ENCODE results near the gene NEK4.

The NEK4 gene

DNA sequence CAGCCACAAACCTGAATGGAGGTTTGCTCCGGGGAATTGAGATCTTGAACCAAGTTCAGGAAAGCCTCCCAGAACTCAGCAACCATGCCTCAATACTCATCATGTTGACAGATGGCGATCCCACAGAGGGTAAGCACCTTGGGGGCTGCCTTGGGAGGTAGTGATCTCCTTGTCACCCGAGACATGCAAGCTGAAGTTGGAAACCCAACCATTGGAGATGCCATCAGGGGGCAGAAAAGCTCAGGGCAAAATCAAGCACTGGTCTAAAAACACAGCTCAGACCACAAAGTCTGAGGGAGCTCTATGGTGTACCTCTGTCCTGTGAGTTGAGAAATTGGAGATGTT lies 12.4 kb upstream of the NEK4 start:
- H3K4me3 ChIP-seq (ENCODE audit: low read depth, low read length): no peak overlapping the region
- TF ChIP-seq, protein P1, sequence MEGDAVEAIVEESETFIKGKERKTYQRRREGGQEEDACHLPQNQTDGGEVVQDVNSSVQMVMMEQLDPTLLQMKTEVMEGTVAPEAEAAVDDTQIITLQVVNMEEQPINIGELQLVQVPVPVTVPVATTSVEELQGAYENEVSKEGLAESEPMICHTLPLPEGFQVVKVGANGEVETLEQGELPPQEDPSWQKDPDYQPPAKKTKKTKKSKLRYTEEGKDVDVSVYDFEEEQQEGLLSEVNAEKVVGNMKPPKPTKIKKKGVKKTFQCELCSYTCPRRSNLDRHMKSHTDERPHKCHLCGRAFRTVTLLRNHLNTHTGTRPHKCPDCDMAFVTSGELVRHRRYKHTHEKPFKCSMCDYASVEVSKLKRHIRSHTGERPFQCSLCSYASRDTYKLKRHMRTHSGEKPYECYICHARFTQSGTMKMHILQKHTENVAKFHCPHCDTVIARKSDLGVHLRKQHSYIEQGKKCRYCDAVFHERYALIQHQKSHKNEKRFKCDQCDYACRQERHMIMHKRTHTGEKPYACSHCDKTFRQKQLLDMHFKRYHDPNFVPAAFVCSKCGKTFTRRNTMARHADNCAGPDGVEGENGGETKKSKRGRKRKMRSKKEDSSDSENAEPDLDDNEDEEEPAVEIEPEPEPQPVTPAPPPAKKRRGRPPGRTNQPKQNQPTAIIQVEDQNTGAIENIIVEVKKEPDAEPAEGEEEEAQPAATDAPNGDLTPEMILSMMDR (IDR thresholded peaks at IDR 0.05; ENCODE audit: low read depth, low read length): no peak

DNA sequence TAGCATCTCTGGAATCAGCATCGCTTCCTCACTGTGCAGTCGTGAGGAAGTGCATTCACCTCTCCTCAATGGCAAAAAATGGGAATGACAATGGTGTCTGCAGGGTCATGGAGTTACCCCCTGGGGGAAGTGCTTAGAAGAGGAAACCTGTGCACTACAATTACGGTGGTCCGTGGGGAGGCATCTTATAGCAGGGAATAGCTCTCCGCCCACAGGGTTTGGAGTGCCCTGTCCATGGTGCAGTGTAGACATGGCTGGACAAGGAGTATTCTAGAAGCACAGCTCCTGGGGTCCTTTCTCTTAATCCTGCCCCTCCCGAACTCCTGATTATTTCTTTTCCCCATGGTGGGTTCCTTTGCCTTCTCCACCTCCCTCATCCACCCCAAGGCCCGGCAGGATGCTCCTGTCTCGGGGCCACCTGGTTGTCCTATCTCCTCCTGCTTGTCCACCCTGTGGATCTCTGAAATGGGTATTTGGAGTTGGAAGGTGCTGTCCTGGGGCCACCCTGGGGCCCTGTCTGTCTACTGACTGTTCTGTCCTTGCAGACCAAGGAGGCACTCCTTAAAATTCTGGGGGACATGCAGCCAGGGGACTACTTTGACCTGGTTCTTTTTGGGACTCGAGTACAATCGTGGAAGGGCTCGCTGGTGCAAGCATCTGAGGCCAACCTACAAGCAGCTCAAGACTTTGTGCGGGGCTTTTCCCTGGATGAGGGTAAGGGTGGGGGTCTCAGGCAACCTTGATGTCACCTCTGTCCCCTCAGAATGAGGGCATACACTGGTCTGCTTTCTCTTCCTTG lies 11.9 kb upstream of the NEK4 start:
- TF ChIP-seq, protein P1 (IDR thresholded peaks at IDR 0.05; ENCODE audit: low read depth, low read length): no peak
- H3K4me3 ChIP-seq (ENCODE audit: low read depth, low read length): no peak overlapping the region

DNA sequence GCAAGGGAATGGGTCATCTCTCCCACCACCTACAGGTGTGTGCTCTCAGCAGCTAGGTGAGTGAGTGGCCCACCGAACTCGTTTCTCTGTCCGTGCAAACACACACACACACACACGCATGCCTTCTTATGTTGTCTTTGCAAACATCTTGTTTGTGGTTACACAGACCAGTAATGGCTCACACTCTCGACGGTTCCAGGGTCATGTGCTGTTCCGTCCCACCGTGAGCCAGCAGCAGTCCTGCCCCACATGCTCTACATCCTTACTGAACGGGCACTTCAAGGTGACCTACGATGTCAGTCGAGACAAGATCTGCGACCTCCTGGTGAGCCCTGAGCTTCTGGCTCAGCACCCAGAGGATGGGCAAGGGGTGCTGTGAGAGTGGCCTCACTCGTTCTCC lies 11.0 kb upstream of the NEK4 start:
- no peak overlapping the region for H3K4me3 ChIP-seq (ENCODE audit: low read depth, low read length)
- TF ChIP-seq, protein P1 (IDR thresholded peaks at IDR 0.05; ENCODE audit: low read depth, low read length): no peak

DNA sequence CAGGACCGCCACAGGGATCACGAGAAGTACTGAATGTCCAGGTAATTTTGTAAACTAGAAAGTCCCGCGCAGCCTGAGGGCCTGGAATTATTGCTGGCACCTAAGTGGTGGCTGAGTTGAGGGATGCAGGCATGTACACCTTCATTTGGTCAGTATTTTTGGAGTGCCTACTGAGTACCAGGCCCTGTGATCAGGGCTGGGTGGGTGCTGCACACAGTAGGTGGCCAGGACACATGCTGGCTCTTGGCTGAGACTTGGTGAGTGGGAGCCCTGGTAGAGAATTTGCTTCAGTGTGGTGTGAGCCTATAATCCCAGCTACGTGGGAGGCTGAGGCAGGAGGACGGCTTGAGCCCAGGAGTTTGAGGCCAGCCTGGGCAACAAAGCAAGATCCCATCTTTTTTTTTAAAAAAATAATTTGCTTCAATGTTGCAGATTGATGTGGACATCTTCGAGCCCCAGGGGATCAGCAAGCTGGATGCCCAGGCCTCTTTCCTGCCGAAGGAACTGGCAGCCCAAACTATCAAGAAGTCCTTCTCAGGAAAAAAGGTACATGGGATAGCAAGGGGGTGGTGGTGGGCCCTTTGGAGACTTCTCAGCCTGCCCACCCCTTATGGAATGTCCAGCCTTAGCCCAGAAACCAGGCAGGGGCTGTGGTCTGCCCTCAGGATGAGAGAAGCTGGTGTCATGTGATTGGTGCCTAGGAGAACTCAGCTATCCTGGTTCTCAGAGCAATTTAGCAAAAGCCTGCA lies 9.3 kb upstream of the NEK4 start:
- TF ChIP-seq, protein P1 (IDR thresholded peaks at IDR 0.05; ENCODE audit: low read depth, low read length): no peak
- no peak overlapping the region for H3K4me3 ChIP-seq (ENCODE audit: low read depth, low read length)

DNA sequence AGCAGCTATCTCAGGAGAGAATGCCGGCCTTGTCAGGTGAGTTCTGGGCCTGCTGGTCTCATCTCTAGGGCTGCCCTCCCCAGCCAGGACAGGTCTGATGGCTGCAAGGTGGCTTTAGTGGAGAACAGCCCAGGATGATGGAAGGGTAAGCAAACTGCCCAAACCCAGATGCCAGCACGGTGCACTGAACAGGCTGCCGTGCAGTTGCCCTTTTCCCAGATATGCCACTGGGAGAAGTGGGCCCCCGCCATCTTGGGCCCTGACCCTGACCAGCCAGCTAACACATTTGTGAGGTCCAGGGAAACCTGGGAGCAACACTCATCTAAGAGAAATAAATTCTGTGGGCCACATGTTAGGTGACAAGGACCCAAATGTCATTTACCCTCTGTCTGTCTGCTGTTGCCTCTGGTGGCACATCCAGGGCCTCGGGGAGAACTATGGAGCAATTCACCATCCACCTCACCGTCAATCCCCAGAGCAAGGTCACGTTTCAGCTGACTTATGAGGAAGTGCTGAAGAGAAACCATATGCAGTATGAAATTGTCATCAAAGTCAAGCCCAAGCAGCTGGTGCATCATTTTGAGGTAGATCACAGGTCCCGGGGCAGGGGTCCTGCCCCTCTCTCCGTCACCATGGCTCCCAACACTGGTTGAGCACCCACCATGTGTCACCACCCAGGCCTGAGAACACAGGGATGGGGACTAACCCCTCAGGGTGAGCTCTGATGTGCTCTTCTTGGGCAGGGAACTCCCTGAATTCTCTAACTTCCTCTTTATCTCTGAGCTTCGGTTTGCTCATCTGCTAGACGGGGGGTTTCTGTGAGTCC lies 8.5 kb upstream of the NEK4 start:
- TF ChIP-seq, protein P1 (IDR thresholded peaks at IDR 0.05; ENCODE audit: low read depth, low read length): no peak

DNA sequence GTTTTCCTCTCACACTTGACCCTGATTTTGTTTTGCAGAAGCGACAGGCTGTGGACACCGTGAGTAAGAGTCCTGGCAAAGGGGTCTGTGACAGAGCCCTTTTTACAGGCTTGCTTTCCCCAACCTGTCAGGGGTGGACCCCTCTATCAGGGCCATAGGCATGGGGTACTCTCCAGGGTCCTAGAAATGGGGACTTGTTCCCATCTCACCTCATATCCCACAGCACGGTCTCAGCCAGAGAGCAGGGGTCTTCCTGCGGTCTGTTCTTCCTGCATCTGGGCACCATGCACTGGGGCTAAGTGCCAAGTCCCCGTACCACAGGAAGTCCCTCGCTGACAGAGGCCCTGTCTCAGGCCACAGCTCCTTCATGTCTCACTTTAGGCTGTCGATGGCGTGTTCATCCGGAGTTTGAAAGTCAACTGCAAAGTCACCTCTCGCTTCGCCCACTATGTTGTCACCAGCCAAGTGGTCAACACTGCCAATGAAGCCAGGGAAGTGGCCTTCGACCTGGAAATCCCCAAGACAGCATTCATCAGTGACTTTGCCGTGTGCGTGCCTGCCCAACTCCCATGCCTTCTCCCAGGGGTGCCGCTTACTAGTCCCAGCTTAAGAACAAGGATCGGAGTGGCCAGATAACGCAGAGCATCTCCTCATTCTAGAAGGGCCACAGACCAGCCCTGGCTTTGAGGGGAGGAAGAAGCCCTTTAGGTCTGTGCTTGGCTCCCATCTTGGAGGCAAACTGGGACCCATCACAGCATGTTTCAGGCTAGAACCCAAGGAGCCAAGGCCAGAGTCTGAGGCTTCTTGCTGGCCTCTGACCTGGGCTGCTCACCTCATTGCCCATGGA lies 7.4 kb upstream of the NEK4 start:
- TF ChIP-seq, protein P1 (IDR thresholded peaks at IDR 0.05; ENCODE audit: low read depth, low read length): no peak

More for the DNA sequence above, 8.5 kb upstream of the NEK4 start:
- H3K4me3 ChIP-seq (ENCODE audit: low read depth, low read length): no peak overlapping the region

More for the DNA sequence above, 7.4 kb upstream of the NEK4 start:
- H3K4me3 ChIP-seq (ENCODE audit: low read depth, low read length): no peak overlapping the region
